K562 (cell line): ENCODE measurements around the gene TMEM131L. TPM values are rescaled to one million over a fixed set of nuclear protein-coding genes. Genes with fewer than 3 reads are reported as not detected.

ENCODE experiments used
- CBFA2T3 ChIP-seq: fragments of 450-650 bp; IDR thresholded peaks from 2 replicates; pipeline ENCODE4 v1.6.1; 2017
- CSDE1 ChIP-seq, 2 experiments: fragments of 450-650 bp; IDR thresholded peaks; 2 replicates each; pipeline ENCODE4 v1.6.1; 2016; ENCODE audit warnings: mild to moderate bottlenecking in 1 of 2
- E2F1 ChIP-seq: sonication (generic); formaldehyde crosslinking; IDR thresholded peaks from 2 replicates; pipeline ENCODE4 v1.8.1; 2023; ENCODE audit warnings: mild to moderate bottlenecking, missing genetic modification reagents, moderate library complexity
- NBN ChIP-seq: fragments of 450-650 bp; IDR thresholded peaks from 2 replicates; pipeline ENCODE4 v1.6.1; 2016; ENCODE audit warnings: low read depth, mild to moderate bottlenecking
- NR4A1 ChIP-seq, 2 experiments: fragments of 250-450 bp in 1 of 2; fragments of 450-650 bp in 1 of 2; sonication (Bioruptor Pico) in 1 of 2; IDR thresholded peaks; 2 replicates each; pipeline versions ENCODE4 v1.4.0 to v1.6.1; 2016 to 2020; ENCODE audit warnings: mild to moderate bottlenecking in 2 of 2, missing compliant biosample characterization in 1 of 2, missing genetic modification characterization in 1 of 2, moderate library complexity in 1 of 2
- PHF8 ChIP-seq: fragments of 200-600 bp; sonication (generic); IDR thresholded peaks from 2 replicates; pipeline ENCODE4 v1.6.1; 2012; ENCODE audit warnings: mixed run types, mild to moderate bottlenecking, inconsistent platforms, low read length, moderate library complexity, borderline replicate concordance
- POLR2A ChIP-seq: fragments of 450-650 bp; conservative IDR thresholded peaks from 2 replicates; pipeline ENCODE4 v1.6.1; 2016
- SRF ChIP-seq, 2 experiments: fragments of 250-450, 450-650 bp in 1 of 2; sonication (Bioruptor Pico) in 1 of 2; sonication (generic) in 1 of 2; formaldehyde crosslinking; IDR thresholded peaks; 2 replicates each; pipeline versions ENCODE4 v1.5.0 to v1.5.1; 2020 to 2022; ENCODE audit warnings: mild to moderate bottlenecking in 1 of 2, missing genetic modification reagents in 1 of 2
- TEAD4 ChIP-seq, 2 experiments: sonication (generic) in 1 of 2; formaldehyde crosslinking in 1 of 2; IDR thresholded peaks; 2 replicates each; pipeline versions ENCODE4 v1.6.1 to v1.8.0; 2012 to 2022; ENCODE audit warnings: borderline replicate concordance in 1 of 2, inconsistent platforms in 1 of 2, low read length in 1 of 2, mild to moderate bottlenecking in 1 of 2, missing genetic modification reagents in 1 of 2
- ZNF583 ChIP-seq: fragments of 250-450 bp; sonication (Bioruptor Pico); IDR thresholded peaks from 2 replicates; pipeline ENCODE4 v1.4.0; 2020
- ZNF589 ChIP-seq: fragments of 200-800 bp; sonication (Bioruptor generic); IDR thresholded peaks from 2 replicates; pipeline ENCODE4 v1.6.1; 2016; ENCODE audit warnings: low read depth, missing genetic modification characterization, missing compliant biosample characterization
- ZNF766 ChIP-seq: fragments of 200-800 bp; sonication (Bioruptor generic); conservative IDR thresholded peaks from 2 replicates; pipeline ENCODE4 v1.6.1; 2016; ENCODE audit warnings: missing genetic modification characterization, missing compliant biosample characterization
- polyA plus RNA-seq, 8 experiments: library from polyadenylated mRNA; depleted of rRNA in 4 of 8; stranded (reverse) in 5 of 8; unstranded in 3 of 8; fragments of >200 nt; fragmentation: Nextera tagmentation in 2 of 8; fragmentation: Illumina TruSeq in 1 of 8; extraction: Ambion mirVana in 2 of 8; extraction: Trizol in 1 of 8; gene quantifications; 2 replicates each; pipeline versions ENCODE4 v1.2.1 to v1.2.3, GENCODE V29; 2011 to 2014; ENCODE audit warnings: inconsistent platforms in 1 of 8, missing spikeins in 1 of 8
- total RNA-seq, 7 experiments: library from RNA; depleted of rRNA in 6 of 7; stranded (reverse); fragments of >200 nt in 6 of 7; fragmentation: Illumina TruSeq in 2 of 7; extraction: Trizol in 2 of 7; gene quantifications; 2 replicates each; pipeline versions ENCODE4 v1.2.1 to v1.2.3, GENCODE V29; 2011 to 2021; ENCODE audit warnings: low replicate concordance in 1 of 7
- TF ChIP-seq, protein P1 (sequence below): fragments of 450-650 bp; IDR thresholded peaks from 2 replicates; pipeline ENCODE4 v1.6.1; 2016; ENCODE audit warnings: mild to moderate bottlenecking, moderate library complexity

The TMEM131L gene
- total and polyA plus RNA-seq, 9 of the 15 experiments (the other 6 are each of a cell fraction or from before 2014, with no cell fraction given): 1.2 to 20.8 (median 12.9) TPM

- TF ChIP-seq PHF8 (peak; percentile 63; the same call in 1 of the 2 replicates), ZNF589 (CRISPR knock-in tag) (no peak), NR4A1 (CRISPR knock-in tag; IDR thresholded peaks at IDR 0.05) (no peak), NR4A1 (tag; IDR thresholded peaks at IDR 0.05) (peak; percentile 60; the same call in 1 of the 2 replicates), SRF (CRISPR knock-in tag; IDR thresholded peaks at IDR 0.05) (no peak), CBFA2T3 (no peak), NBN (0 out of 2 replicates have a peak, but pooled peaks have one; percentile 49), ZNF583 (CRISPR knock-in tag) (0 out of 2 replicates have a peak, but pooled peaks have one; percentile 9), POLR2A (peak; percentile 60; the same call in 1 of the 2 replicates), TEAD4 (IDR thresholded peaks at IDR 0.05; ENCODE audit: low read length) (no peak), TEAD4 (CRISPR knock-in tag; IDR thresholded peaks at IDR 0.05; ENCODE audit: borderline replicate concordance) (peak; percentile 16; the same call in 1 of the 2 replicates), CSDE1 (IDR thresholded peaks at IDR 0.05) (no peak), ZNF766 (CRISPR knock-in tag) (peak; percentile 16; the same call in 1 of the 2 replicates), E2F1 (CRISPR knock-in tag) (0 out of 2 replicates have a peak, but pooled peaks have one; percentile 11)
- TF ChIP-seq, protein P1, sequence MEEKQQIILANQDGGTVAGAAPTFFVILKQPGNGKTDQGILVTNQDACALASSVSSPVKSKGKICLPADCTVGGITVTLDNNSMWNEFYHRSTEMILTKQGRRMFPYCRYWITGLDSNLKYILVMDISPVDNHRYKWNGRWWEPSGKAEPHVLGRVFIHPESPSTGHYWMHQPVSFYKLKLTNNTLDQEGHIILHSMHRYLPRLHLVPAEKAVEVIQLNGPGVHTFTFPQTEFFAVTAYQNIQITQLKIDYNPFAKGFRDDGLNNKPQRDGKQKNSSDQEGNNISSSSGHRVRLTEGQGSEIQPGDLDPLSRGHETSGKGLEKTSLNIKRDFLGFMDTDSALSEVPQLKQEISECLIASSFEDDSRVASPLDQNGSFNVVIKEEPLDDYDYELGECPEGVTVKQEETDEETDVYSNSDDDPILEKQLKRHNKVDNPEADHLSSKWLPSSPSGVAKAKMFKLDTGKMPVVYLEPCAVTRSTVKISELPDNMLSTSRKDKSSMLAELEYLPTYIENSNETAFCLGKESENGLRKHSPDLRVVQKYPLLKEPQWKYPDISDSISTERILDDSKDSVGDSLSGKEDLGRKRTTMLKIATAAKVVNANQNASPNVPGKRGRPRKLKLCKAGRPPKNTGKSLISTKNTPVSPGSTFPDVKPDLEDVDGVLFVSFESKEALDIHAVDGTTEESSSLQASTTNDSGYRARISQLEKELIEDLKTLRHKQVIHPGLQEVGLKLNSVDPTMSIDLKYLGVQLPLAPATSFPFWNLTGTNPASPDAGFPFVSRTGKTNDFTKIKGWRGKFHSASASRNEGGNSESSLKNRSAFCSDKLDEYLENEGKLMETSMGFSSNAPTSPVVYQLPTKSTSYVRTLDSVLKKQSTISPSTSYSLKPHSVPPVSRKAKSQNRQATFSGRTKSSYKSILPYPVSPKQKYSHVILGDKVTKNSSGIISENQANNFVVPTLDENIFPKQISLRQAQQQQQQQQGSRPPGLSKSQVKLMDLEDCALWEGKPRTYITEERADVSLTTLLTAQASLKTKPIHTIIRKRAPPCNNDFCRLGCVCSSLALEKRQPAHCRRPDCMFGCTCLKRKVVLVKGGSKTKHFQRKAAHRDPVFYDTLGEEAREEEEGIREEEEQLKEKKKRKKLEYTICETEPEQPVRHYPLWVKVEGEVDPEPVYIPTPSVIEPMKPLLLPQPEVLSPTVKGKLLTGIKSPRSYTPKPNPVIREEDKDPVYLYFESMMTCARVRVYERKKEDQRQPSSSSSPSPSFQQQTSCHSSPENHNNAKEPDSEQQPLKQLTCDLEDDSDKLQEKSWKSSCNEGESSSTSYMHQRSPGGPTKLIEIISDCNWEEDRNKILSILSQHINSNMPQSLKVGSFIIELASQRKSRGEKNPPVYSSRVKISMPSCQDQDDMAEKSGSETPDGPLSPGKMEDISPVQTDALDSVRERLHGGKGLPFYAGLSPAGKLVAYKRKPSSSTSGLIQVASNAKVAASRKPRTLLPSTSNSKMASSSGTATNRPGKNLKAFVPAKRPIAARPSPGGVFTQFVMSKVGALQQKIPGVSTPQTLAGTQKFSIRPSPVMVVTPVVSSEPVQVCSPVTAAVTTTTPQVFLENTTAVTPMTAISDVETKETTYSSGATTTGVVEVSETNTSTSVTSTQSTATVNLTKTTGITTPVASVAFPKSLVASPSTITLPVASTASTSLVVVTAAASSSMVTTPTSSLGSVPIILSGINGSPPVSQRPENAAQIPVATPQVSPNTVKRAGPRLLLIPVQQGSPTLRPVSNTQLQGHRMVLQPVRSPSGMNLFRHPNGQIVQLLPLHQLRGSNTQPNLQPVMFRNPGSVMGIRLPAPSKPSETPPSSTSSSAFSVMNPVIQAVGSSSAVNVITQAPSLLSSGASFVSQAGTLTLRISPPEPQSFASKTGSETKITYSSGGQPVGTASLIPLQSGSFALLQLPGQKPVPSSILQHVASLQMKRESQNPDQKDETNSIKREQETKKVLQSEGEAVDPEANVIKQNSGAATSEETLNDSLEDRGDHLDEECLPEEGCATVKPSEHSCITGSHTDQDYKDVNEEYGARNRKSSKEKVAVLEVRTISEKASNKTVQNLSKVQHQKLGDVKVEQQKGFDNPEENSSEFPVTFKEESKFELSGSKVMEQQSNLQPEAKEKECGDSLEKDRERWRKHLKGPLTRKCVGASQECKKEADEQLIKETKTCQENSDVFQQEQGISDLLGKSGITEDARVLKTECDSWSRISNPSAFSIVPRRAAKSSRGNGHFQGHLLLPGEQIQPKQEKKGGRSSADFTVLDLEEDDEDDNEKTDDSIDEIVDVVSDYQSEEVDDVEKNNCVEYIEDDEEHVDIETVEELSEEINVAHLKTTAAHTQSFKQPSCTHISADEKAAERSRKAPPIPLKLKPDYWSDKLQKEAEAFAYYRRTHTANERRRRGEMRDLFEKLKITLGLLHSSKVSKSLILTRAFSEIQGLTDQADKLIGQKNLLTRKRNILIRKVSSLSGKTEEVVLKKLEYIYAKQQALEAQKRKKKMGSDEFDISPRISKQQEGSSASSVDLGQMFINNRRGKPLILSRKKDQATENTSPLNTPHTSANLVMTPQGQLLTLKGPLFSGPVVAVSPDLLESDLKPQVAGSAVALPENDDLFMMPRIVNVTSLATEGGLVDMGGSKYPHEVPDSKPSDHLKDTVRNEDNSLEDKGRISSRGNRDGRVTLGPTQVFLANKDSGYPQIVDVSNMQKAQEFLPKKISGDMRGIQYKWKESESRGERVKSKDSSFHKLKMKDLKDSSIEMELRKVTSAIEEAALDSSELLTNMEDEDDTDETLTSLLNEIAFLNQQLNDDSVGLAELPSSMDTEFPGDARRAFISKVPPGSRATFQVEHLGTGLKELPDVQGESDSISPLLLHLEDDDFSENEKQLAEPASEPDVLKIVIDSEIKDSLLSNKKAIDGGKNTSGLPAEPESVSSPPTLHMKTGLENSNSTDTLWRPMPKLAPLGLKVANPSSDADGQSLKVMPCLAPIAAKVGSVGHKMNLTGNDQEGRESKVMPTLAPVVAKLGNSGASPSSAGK: peak; percentile 97
Observed at GRCh38 chr4:153465615-153466080, 512 bp upstream of the TMEM131L start (continued).
